ENCODE data around the gene HDLBP. TPM values are rescaled to one million over a fixed set of nuclear protein-coding genes. Genes with fewer than 3 reads are reported as not detected.

Gene HDLBP
- total RNA-seq, 1 donor from 2014 or later, result 839 TPM

- H3K9me3 Mint-ChIP-seq (ENCODE audit: unreplicated experiment), result peaks cover 11% of the 10 kb centered on the region
- H3K27ac Mint-ChIP-seq (ENCODE audit: unreplicated experiment), result no peak overlapping the region
- no peaks in the 10 kb centered on the region for H3K27me3 Mint-ChIP-seq (ENCODE audit: unreplicated experiment)
- TF ChIP-seq, protein P1, sequence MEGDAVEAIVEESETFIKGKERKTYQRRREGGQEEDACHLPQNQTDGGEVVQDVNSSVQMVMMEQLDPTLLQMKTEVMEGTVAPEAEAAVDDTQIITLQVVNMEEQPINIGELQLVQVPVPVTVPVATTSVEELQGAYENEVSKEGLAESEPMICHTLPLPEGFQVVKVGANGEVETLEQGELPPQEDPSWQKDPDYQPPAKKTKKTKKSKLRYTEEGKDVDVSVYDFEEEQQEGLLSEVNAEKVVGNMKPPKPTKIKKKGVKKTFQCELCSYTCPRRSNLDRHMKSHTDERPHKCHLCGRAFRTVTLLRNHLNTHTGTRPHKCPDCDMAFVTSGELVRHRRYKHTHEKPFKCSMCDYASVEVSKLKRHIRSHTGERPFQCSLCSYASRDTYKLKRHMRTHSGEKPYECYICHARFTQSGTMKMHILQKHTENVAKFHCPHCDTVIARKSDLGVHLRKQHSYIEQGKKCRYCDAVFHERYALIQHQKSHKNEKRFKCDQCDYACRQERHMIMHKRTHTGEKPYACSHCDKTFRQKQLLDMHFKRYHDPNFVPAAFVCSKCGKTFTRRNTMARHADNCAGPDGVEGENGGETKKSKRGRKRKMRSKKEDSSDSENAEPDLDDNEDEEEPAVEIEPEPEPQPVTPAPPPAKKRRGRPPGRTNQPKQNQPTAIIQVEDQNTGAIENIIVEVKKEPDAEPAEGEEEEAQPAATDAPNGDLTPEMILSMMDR (IDR thresholded peaks at IDR 0.05), result no peak
- H3K36me3 Mint-ChIP-seq (ENCODE audit: unreplicated experiment), result peaks cover 9% of the 10 kb centered on the region
- DNase-seq (ENCODE audit: extremely low spot score, unreplicated experiment), result no peak
- no peak overlapping the region for H3K4me3 Mint-ChIP-seq (ENCODE audit: unreplicated experiment)
- H3K4me1 Mint-ChIP-seq (ENCODE audit: unreplicated experiment), result peaks cover 25% of the 10 kb centered on the region
These were observed 40.0 kb downstream of the HDLBP start for GRCh38 chr2:241275504-241275903.

DNA sequence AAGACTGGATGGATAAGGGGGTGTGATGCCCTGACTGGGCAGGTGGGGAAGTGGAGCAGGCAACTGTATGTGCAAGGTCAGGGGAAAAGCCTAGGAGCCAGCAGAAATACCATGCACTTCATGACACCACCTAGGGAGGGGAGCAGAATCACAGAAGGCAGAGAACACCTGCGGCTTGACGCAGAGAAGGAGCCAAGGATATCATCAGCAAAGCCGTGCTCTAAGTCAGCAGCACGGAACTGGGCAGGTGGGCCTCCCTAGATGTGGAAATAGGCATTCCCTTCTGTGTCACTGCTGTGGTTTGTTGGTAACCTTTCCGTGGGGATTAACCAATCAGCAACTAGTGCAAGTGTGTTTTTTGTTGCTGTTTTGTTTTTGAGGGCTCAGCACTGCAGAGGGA lies 41.3 kb downstream of the HDLBP start:
- peaks cover 11% of the 10 kb centered on the region for H3K9me3 Mint-ChIP-seq (ENCODE audit: unreplicated experiment)
- no peaks in the 10 kb centered on the region for H3K27me3 Mint-ChIP-seq (ENCODE audit: unreplicated experiment)
- H3K36me3 Mint-ChIP-seq (ENCODE audit: unreplicated experiment), result peaks cover 9% of the 10 kb centered on the region
- peaks cover 30% of the 10 kb centered on the region for H3K4me1 Mint-ChIP-seq (ENCODE audit: unreplicated experiment)
- peak overlapping the region; percentile 79 for H3K27ac Mint-ChIP-seq (ENCODE audit: unreplicated experiment)
- H3K4me3 Mint-ChIP-seq (ENCODE audit: unreplicated experiment), result no peak overlapping the region
- TF ChIP-seq, protein P1 (IDR thresholded peaks at IDR 0.05), result no peak
- no peak for DNase-seq (ENCODE audit: extremely low spot score, unreplicated experiment)

DNA sequence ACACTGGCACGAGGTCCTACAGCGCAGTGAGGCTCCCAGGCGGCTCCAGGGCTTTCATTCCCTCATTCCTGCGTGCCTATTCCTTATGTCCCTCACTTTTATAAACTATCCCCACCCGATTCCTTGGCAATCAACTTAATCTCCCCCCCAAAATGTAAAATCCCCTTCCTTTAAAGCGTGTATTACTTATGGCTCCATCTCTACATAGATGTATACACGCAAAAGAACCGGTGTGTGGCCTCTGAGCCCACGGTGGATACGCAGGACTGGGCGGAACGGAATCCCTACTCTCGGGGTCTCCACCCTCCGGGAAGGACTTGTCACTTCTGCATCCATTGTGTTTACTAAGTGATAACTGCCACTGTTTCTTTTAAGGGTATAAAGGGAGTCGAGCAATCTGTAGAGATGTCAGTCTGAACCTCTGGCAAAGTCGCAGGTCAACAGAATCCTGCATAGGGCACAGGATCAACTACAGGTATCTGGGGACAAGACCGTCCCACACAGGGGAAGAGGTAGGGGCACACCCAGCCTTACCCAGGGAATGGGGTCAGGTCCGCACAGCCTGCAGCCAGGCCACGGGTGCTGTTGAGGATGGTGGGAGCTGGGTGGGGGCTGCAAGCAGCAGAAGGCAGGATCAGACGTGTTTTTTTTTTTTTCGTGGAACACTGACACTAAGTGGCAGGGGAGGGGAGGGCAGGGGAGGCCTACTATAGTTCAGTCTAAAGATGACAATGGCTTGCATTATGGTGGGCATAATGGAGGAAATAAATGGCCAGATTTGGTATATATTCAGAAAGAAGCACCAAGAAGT lies 42.1 kb downstream of the HDLBP start:
- Mint-ChIP-seq H3K9me3 (ENCODE audit: unreplicated experiment) (peaks cover 11% of the 10 kb centered on the region), H3K4me1 (ENCODE audit: unreplicated experiment) (peaks cover 37% of the 10 kb centered on the region), H3K27ac (ENCODE audit: unreplicated experiment) (peak overlapping the region; percentile 79), H3K27me3 (ENCODE audit: unreplicated experiment) (no peaks in the 10 kb centered on the region), H3K36me3 (ENCODE audit: unreplicated experiment) (peaks cover 9% of the 10 kb centered on the region), H3K4me3 (ENCODE audit: unreplicated experiment) (peak overlapping the region; percentile 70)
- TF ChIP-seq, protein P1 (IDR thresholded peaks at IDR 0.05), result no peak
- DNase-seq (ENCODE audit: extremely low spot score, unreplicated experiment), result no peak

DNA sequence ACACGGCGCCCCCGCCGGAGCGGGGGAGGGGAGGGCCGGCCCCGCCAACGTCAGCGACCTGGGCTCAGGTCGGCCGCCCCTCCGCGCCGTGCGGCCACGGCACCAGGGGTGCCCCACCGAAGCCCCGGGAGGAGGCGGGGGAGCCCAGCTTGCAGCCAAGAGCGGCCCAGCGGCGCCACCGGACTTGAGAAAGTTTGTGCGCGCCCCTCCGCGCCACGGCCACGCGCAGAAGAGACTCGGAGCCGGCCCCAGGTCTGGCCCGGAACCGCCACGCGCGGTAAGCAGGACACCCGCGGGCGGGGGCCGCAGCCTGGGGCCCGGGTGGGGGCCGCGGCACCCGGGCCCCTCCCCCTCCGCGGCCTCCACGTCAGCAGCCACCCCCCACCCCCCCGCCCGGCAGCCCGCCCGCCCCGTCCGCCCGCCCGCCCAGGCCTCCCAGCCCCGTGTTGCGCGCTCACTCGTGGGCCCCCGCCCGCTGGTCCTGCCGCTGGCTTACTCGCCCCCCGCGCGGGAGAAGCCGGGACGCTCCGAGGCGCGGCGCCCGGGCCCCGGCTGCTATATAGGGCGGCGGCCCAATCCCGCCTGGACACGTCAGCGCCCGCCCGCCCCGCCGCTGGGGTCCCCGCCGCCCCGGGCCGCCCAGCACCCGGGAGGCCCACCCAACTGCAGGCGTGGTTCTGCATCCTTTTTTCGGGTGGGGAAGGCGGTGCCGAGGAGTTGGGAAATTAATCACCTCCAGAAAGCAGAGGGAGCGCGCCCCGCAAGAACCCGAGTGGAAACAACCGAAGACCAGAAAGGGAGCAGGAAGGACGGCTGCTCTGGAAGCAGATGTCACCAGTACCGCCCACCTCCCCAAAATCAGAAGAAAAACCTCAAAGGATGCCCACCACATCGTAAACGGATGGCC lies 42.9 kb downstream of the HDLBP start:
- peak overlapping the region; percentile 70 for H3K4me3 Mint-ChIP-seq (ENCODE audit: unreplicated experiment)
- DNase-seq (ENCODE audit: extremely low spot score, unreplicated experiment), result peak; percentile 88
- H3K27ac Mint-ChIP-seq (ENCODE audit: unreplicated experiment), result peak overlapping the region; percentile 79
- H3K9me3 Mint-ChIP-seq (ENCODE audit: unreplicated experiment), result peaks cover 11% of the 10 kb centered on the region
- peaks cover 43% of the 10 kb centered on the region for H3K4me1 Mint-ChIP-seq (ENCODE audit: unreplicated experiment)
- TF ChIP-seq, protein P1 (IDR thresholded peaks at IDR 0.05), result no peak
- no peaks in the 10 kb centered on the region for H3K27me3 Mint-ChIP-seq (ENCODE audit: unreplicated experiment)
- H3K36me3 Mint-ChIP-seq (ENCODE audit: unreplicated experiment), result peaks cover 16% of the 10 kb centered on the region

Measured in osteocyte (in vitro differentiated cells).